Measurements from ENCODE around the gene TRIM75. TPM values are rescaled to one million over a fixed set of nuclear protein-coding genes. Genes with fewer than 3 reads are reported as not detected.

Gene TRIM75
- polyA plus RNA-seq, 1 of the 3 experiments (the other 2 are of a cell fraction): not detected

DNA sequence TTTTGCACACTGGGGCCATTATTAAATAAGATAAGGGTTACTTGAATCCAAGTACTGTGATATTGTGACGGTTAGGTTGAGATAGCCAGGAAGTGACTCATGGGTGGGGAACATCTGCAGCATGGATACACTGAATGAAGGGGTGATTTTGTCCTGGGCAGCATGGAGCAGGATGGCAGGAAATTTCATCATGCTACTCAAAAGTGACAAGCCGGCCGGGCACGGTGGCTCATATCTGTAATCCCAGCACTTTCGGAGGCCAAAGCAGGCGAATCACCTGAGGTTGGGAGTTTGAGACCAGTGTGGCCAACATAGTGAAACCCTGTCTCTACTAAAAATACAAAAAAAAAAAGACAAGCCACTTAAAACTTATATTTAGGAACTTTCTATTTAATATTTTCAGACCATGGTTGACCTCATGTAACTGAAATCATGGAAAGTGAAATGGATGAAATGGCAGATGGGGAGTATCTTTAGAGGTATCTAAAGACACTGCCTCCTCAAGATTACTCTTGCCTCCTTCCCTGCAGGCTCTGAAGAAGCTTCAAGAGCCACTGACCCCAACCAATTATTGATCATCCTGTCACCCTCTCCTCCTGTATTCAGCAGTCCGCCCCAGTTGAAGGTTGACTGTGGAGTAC is 25.8 kb upstream of the TRIM75 start:
- Histone ChIP-seq H3K9me3 (no peaks in the 10 kb centered on the region), H3K4me3 (ENCODE audit: low read depth in 2 of 2, low read length in 1 of 2) (no peak overlapping the region), H3K9ac (no peak overlapping the region), H3K9me2 (no peaks in the 10 kb centered on the region), H3F3A (replicated peaks; ENCODE audit: insufficient read depth) (no peaks in the 10 kb centered on the region), H3K4me1 (ENCODE audit: control insufficient read depth in 1 of 2, insufficient read depth in 2 of 2, low read depth in 1 of 2, low read length in 1 of 2) (no peaks in the 10 kb centered on the region), H3K27ac (ENCODE audit: low read depth in 2 of 2, low read length in 1 of 2) (no peak overlapping the region), H3K36me3 (replicated peaks in 1 of 2; ENCODE audit: control insufficient read depth in 1 of 2, insufficient read depth in 2 of 2, low read length in 1 of 2) (no peaks in the 10 kb centered on the region), H4K20me1 (ENCODE audit: insufficient read depth) (no peaks in the 10 kb centered on the region), H3K4me2 (no peak overlapping the region), H3K27me3 (ENCODE audit: insufficient read depth) (no peaks in the 10 kb centered on the region; the same call in 1 of the 2 replicates), H2AFZ (ENCODE audit: low read depth) (no peak overlapping the region), H3K79me2 (ENCODE audit: insufficient read depth) (no peaks in the 10 kb centered on the region)
- ChIA-PET CTCF (interaction anchor here (0.5 kb wide), 1 partner anchor 877 kb away, joined by 3 read pairs; no protein-coding TSS in a partner anchor), POLR2A (no interaction called here)
- no peak for DNase-seq
- 47% methylated on average over 7 of the region's 7 CpGs for WGBS (ENCODE audit: low lambda C conversion rate)
- TF ChIP-seq SIN3A (IDR thresholded peaks at IDR 0.05; ENCODE audit: borderline replicate concordance, low read depth, low read length) (no peak), RXRA (IDR thresholded peaks at IDR 0.05; ENCODE audit: borderline replicate concordance, low read depth) (no peak), SMC3 (IDR thresholded peaks at IDR 0.05; ENCODE audit: low read depth, low read length) (no peak), MXI1 (IDR thresholded peaks at IDR 0.05; ENCODE audit: low read depth, low read length) (no peak), RCOR1 (IDR thresholded peaks at IDR 0.05; ENCODE audit: low read length) (no peak), RFX5 (IDR thresholded peaks at IDR 0.05; ENCODE audit: low read length) (no peak), FOXM1 (IDR thresholded peaks at IDR 0.05; ENCODE audit: low read depth) (no peak), FOSL2 (IDR thresholded peaks at IDR 0.05; ENCODE audit: borderline replicate concordance, low read depth) (no peak), ELF1 (IDR thresholded peaks at IDR 0.05) (no peak), TCF12 (IDR thresholded peaks at IDR 0.05) (no peak), TEAD4 (IDR thresholded peaks at IDR 0.05; ENCODE audit: borderline replicate concordance, insufficient read depth) (no peak), CHD2 (IDR thresholded peaks at IDR 0.05; ENCODE audit: low read length, partially characterized antibody) (no peak), JUND (IDR thresholded peaks at IDR 0.05) (no peak), RAD21 (IDR thresholded peaks at IDR 0.05; ENCODE audit: low read length) (no peak)
- TF ChIP-seq, protein P1, sequence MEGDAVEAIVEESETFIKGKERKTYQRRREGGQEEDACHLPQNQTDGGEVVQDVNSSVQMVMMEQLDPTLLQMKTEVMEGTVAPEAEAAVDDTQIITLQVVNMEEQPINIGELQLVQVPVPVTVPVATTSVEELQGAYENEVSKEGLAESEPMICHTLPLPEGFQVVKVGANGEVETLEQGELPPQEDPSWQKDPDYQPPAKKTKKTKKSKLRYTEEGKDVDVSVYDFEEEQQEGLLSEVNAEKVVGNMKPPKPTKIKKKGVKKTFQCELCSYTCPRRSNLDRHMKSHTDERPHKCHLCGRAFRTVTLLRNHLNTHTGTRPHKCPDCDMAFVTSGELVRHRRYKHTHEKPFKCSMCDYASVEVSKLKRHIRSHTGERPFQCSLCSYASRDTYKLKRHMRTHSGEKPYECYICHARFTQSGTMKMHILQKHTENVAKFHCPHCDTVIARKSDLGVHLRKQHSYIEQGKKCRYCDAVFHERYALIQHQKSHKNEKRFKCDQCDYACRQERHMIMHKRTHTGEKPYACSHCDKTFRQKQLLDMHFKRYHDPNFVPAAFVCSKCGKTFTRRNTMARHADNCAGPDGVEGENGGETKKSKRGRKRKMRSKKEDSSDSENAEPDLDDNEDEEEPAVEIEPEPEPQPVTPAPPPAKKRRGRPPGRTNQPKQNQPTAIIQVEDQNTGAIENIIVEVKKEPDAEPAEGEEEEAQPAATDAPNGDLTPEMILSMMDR (IDR thresholded peaks at IDR 0.05): no peak
- TF ChIP-seq, protein P2, sequence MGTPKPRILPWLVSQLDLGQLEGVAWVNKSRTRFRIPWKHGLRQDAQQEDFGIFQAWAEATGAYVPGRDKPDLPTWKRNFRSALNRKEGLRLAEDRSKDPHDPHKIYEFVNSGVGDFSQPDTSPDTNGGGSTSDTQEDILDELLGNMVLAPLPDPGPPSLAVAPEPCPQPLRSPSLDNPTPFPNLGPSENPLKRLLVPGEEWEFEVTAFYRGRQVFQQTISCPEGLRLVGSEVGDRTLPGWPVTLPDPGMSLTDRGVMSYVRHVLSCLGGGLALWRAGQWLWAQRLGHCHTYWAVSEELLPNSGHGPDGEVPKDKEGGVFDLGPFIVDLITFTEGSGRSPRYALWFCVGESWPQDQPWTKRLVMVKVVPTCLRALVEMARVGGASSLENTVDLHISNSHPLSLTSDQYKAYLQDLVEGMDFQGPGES (IDR thresholded peaks at IDR 0.05; ENCODE audit: low read depth, low read length): no peak
- TF ChIP-seq, protein P3, sequence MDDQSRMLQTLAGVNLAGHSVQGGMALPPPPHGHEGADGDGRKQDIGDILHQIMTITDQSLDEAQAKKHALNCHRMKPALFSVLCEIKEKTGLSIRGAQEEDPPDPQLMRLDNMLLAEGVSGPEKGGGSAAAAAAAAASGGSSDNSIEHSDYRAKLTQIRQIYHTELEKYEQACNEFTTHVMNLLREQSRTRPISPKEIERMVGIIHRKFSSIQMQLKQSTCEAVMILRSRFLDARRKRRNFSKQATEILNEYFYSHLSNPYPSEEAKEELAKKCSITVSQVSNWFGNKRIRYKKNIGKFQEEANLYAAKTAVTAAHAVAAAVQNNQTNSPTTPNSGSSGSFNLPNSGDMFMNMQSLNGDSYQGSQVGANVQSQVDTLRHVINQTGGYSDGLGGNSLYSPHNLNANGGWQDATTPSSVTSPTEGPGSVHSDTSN (IDR thresholded peaks at IDR 0.05): no peak
- TF ChIP-seq, protein P4, sequence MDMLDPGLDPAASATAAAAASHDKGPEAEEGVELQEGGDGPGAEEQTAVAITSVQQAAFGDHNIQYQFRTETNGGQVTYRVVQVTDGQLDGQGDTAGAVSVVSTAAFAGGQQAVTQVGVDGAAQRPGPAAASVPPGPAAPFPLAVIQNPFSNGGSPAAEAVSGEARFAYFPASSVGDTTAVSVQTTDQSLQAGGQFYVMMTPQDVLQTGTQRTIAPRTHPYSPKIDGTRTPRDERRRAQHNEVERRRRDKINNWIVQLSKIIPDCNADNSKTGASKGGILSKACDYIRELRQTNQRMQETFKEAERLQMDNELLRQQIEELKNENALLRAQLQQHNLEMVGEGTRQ (IDR thresholded peaks at IDR 0.05; ENCODE audit: borderline replicate concordance, low read depth, low read length): no peak
- TF ChIP-seq, protein P5, sequence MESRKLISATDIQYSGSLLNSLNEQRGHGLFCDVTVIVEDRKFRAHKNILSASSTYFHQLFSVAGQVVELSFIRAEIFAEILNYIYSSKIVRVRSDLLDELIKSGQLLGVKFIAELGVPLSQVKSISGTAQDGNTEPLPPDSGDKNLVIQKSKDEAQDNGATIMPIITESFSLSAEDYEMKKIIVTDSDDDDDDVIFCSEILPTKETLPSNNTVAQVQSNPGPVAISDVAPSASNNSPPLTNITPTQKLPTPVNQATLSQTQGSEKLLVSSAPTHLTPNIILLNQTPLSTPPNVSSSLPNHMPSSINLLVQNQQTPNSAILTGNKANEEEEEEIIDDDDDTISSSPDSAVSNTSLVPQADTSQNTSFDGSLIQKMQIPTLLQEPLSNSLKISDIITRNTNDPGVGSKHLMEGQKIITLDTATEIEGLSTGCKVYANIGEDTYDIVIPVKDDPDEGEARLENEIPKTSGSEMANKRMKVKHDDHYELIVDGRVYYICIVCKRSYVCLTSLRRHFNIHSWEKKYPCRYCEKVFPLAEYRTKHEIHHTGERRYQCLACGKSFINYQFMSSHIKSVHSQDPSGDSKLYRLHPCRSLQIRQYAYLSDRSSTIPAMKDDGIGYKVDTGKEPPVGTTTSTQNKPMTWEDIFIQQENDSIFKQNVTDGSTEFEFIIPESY (IDR thresholded peaks at IDR 0.05; ENCODE audit: borderline replicate concordance, low read depth): no peak
- TF ChIP-seq, protein P6, sequence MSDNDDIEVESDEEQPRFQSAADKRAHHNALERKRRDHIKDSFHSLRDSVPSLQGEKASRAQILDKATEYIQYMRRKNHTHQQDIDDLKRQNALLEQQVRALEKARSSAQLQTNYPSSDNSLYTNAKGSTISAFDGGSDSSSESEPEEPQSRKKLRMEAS (IDR thresholded peaks at IDR 0.05; ENCODE audit: low read depth): no peak

Measured in SK-N-SH (cell line).